GM12865 (cell line): Measurements from ENCODE around the gene PKD2L1.

Experiments used
- DNase-seq: peaks from one replicate; pipeline ENCODE4 v3.0.0; 2010; ENCODE audit warnings: low read depth
- H3K4me3 ChIP-seq: 2 replicates; pipeline ENCODE4 v1.5.1; 2011; ENCODE audit warnings: mild to moderate bottlenecking, low read depth, low read length, control low read depth
- CTCF ChIP-seq: IDR thresholded peaks from 2 replicates; pipeline ENCODE4 v1.5.1; 2011; ENCODE audit warnings: low read length, control low read depth, low read depth, inconsistent platforms; ENCODE audit not compliant: insufficient read depth; ENCODE audit errors: missing control alignments

PKD2L1 gene

GRCh38 chr10:100360234-100360633 lies 30.2 kb upstream of the PKD2L1 start:
- TF ChIP-seq CTCF, result no peak
- H3K4me3 ChIP-seq, result no peak overlapping the region
- no peak for DNase-seq

GRCh38 chr10:100359529-100360150 lies 29.6 kb upstream of the PKD2L1 start:
- no peak for DNase-seq
- TF ChIP-seq CTCF, result no peak
- no peak overlapping the region for H3K4me3 ChIP-seq

- no peak for DNase-seq
- H3K4me3 ChIP-seq, result no peak overlapping the region
- no peak for TF ChIP-seq CTCF
These were observed 29.0 kb upstream of the PKD2L1 start for GRCh38 chr10:100359030-100359432.

- DNase-seq, result no peak
- TF ChIP-seq CTCF, result no peak
- H3K4me3 ChIP-seq, result no peak overlapping the region
These were observed 27.2 kb upstream of the PKD2L1 start for GRCh38 chr10:100357059-100357858.

- no peak for DNase-seq
These were observed 26.3 kb upstream of the PKD2L1 start for GRCh38 chr10:100356067-100357017.

GRCh38 chr10:100355086-100355485 lies 25.1 kb upstream of the PKD2L1 start:
- no peak overlapping the region for H3K4me3 ChIP-seq
- no peak for TF ChIP-seq CTCF
- no peak for DNase-seq

More at GRCh38 chr10:100356067-100357017, 26.3 kb upstream of the PKD2L1 start:
- H3K4me3 ChIP-seq, result no peak overlapping the region
- no peak for TF ChIP-seq CTCF
